Germinal center (tissue), 1 donor: ENCODE results near the gene DUSP2.
"Not testable (repeated sequence)": the region's sequence is repeated elsewhere in the genome, so short reads cannot be mapped to it uniquely, and the experiment has no call there.

Source experiments
- DNase-seq: peaks from one replicate; pipeline ENCODE4 v3.0.0; 2012; ENCODE audit warnings: mixed read lengths, low spot score

DUSP2 gene

GRCh38 chr2:96147593-96148201 lies 2.5 kb upstream of the DUSP2 start:
- DNase-seq = no peak

- DNase-seq = no peak
Observed at GRCh38 chr2:96146881-96147592, 1.8 kb upstream of the DUSP2 start.

- peak; percentile 84 for DNase-seq
Observed at GRCh38 chr2:96146153-96146880, 1.1 kb upstream of the DUSP2 start.

GRCh38 chr2:96145848-96146152 lies 560 bp upstream of the DUSP2 start:
- DNase-seq = no peak

GRCh38 chr2:96144481-96145035 lies 682 bp downstream of the DUSP2 start:
- peak; percentile 34 for DNase-seq

- peak; percentile 61 for DNase-seq
Observed at GRCh38 chr2:96143848-96144480, 1.3 kb downstream of the DUSP2 start.

GRCh38 chr2:96143231-96143847 lies 1.9 kb downstream of the DUSP2 start:
- DNase-seq = no peak

GRCh38 chr2:96142217-96143113 lies 2.8 kb downstream of the DUSP2 start:
- peak; percentile 67 for DNase-seq

- not testable (repeated sequence) for DNase-seq
Observed at GRCh38 chr2:96141624-96141967, 3.6 kb downstream of the DUSP2 start.

- DNase-seq = no peak
Observed at GRCh38 chr2:96140941-96141623, 4.2 kb downstream of the DUSP2 start.

- no peak for DNase-seq
Observed at GRCh38 chr2:96139181-96139758, 6.0 kb downstream of the DUSP2 start.

- peak; percentile 69 for DNase-seq
Observed at GRCh38 chr2:96138179-96139145, 6.8 kb downstream of the DUSP2 start, which contains the start of gene ASTL. Gene ASTL, minus strand, starts transcription at chr2:96138502. Its CDS starts 66 bp downstream, at chr2:96138436.

GRCh38 chr2:96137321-96138178 lies 7.7 kb downstream of the DUSP2 start:
- no peak for DNase-seq

- no peak for DNase-seq
Observed at GRCh38 chr2:96136129-96136720, 9.0 kb downstream of the DUSP2 start.

- DNase-seq = no peak
Observed at GRCh38 chr2:96135621-96136020, 9.6 kb downstream of the DUSP2 start.

GRCh38 chr2:96135171-96135570 lies 10.1 kb downstream of the DUSP2 start:
- DNase-seq = no peak

GRCh38 chr2:96134421-96134820 lies 10.8 kb downstream of the DUSP2 start:
- no peak for DNase-seq
